Omental fat pad (tissue), 4 donors: Measurements from ENCODE around the gene HAAO. TPM values are rescaled to one million over a fixed set of nuclear protein-coding genes. Genes with fewer than 3 reads are reported as not detected.

ENCODE experiments used
- ATAC-seq: fragments of 150-250 bp; one replicate; pipeline ENCODE4 v1.9.1; 2016; ENCODE audit warnings: mild to moderate bottlenecking, moderate library complexity; ENCODE audit not compliant: low FRiP score
- DNase-seq: peaks from one replicate; pipeline ENCODE4 v3.0.0-alpha.2; 2019; ENCODE audit warnings: low spot score
- CTCF ChIP-seq, 3 donors: fragments of 450-650 bp; IDR thresholded peaks; one replicate each; pipeline ENCODE4 v1.5.1; 2016 to 2017; ENCODE audit warnings: antibody characterized with exemption in 3 of 3, mild to moderate bottlenecking in 3 of 3, moderate library complexity in 2 of 3
- total RNA-seq, 4 donors: library from RNA; depleted of rRNA; stranded (reverse); fragments of >200 nt; gene quantifications; one replicate each; pipeline ENCODE4 v1.1.0, GENCODE V29; 2016

HAAO gene
- total RNA-seq, 4 donors from 2014 or later, result 3.0 to 7.2 (median 3.9) TPM

- TF ChIP-seq CTCF (IDR thresholded peaks at IDR 0.05), result no peak
- ATAC-seq (no peak), DNase-seq (no peak)
These were observed 28.3 kb downstream of the HAAO start, which contains the start of gene OXER1 for GRCh38 chr2:42764096-42764495. TSS of gene OXER1 (minus strand) at chr2:42764135. CDS start at chr2:42764062, 73 bp downstream.

- DNase-seq (no peak), ATAC-seq (no peak)
- no peak for TF ChIP-seq CTCF (IDR thresholded peaks at IDR 0.05)
These were observed 29.3 kb downstream of the HAAO start for GRCh38 chr2:42762823-42763804.

DNA sequence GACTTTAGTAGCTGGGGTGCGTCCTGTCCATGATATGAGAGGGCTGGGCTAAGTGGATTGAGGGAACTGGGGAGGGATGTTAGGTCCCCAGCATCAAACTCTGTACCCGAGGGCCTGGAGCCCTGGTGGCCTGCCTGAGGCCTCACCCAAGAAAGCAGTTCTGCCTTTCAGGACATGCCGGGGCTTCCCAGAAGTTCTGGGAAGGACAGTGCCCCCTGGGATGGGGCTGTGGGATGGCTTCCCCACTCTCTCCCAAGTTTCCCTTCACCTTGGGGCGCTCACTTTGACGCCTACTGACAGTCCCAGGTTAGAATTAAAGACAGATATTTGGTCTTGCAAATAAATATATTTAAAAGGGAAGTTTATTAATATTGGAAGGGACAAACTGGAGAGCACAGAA lies 30.2 kb downstream of the HAAO start:
- DNase-seq (no peak), ATAC-seq (no peak)
- TF ChIP-seq CTCF (IDR thresholded peaks at IDR 0.05), result no peak

DNA sequence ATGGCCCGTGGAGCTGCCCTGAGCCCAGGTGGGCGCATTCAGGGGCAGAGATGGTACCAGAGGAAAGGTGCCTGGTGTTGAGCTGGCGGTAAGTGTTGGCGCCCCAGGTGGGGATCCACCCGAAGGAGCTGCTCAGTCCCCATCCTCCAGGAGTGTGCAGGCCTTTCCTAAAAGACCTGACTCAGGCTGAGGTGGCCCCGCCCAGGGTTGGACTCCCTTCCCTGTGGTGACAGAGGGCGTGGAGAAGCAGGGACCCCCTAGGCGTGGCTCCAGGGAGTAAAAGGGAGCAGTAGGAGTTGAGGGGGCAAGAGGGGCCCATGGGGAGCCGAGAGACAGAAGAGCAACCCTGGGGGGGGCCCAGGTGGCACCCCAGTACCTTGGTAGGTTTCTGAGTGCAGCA lies 30.8 kb downstream of the HAAO start:
- DNase-seq, result no peak
- no peak for TF ChIP-seq CTCF (IDR thresholded peaks at IDR 0.05)
- ATAC-seq, result peak; percentile 19

DNA sequence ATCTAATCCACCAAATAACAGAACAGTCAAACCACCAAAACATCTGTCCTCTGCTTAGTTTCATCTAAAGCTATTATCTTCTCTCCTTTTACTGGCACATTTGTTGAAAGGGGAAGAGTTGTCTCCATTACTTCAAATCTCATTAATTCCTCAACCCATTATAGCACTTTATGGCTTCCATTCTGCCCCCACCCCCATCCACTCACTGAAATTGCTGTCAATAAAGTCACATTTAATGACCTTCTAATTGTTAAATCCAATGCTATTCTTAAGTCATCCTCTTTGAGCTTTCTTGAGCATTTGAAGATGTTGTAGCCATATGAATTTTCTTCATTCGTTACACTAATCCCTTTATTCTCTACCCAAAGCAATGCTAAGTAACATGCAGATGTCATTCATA lies 33.6 kb downstream of the HAAO start:
- no peak for TF ChIP-seq CTCF (IDR thresholded peaks at IDR 0.05)
- no peak for DNase-seq
- no peak for ATAC-seq

DNA sequence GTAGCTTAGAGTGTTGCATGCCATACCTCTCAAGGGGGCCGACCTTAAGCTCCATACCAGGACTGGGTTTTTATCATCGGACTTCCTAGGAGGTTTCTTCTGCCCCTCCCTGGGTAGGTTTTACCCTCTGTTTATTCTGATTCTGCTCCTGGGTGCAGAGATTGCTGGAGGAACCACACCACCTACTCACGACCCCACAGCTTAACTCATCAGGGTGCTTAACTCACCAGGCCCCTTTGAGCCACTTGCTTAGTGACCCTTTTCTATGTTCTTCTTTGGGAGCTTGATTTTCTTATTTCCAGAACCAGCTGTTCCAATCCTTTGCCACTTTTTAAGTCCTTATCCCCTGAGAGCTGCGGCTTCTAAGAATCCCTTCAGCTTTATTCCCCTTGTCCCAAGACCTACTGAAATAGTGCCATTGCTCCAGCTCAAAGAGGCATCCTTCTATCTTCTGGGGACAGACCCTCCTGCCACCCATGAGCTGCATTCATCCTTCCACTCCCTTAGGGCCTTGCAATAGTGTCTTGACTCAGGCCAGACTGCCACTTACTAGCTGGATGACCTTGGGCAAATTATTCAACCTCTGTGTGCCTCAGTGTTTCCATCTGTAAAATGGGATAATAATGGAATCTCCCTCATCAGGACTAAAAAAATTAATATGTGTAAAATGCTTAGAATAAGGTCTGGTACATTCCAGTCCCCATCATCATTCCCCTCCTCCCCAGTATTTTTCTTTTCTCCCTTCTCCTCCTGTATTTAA lies 34.2 kb downstream of the HAAO start:
- TF ChIP-seq CTCF (IDR thresholded peaks at IDR 0.05), result no peak
- DNase-seq (no peak), ATAC-seq (no peak)
